Measurements from ENCODE around the gene LRCH1. TPM values are rescaled to one million over a fixed set of nuclear protein-coding genes. Genes with fewer than 3 reads are reported as not detected.
A peak's percentile ranks its signal among the peaks of the same experiment; 100 is the strongest.

Gene LRCH1
- total and polyA plus RNA-seq, 2 of the 13 experiments (the other 11 are each of a cell fraction or from before 2014, with no cell fraction given): 4.1 to 12.6 TPM

GRCh38 chr13:46571189-46571908 is 18.4 kb downstream of the LRCH1 start (continued):
- no peak for TF ChIP-seq FUBP1 (CRISPR knock-in tag; IDR thresholded peaks at IDR 0.05; ENCODE audit: borderline replicate concordance)
- TF ChIP-seq ZBTB38 (CRISPR knock-in tag; IDR thresholded peaks at IDR 0.05): peak; percentile 95
- no peak for TF ChIP-seq TCF7L2 (IDR thresholded peaks at IDR 0.05; ENCODE audit: low read depth, low read length)
- TF ChIP-seq HNF4A (CRISPR knock-in tag; IDR thresholded peaks at IDR 0.05): peak; percentile 57
- TF ChIP-seq CEBPG (CRISPR knock-in tag; IDR thresholded peaks at IDR 0.05): 0 out of 2 replicates have a peak, but pooled peaks have one; percentile 25
- TF ChIP-seq ZSCAN30 (CRISPR knock-in tag; IDR thresholded peaks at IDR 0.05): no peak
- TF ChIP-seq ZNF644 (CRISPR knock-in tag; IDR thresholded peaks at IDR 0.05; ENCODE audit: low read depth): peak; percentile 39; the same call in 1 of the 2 replicates
- no peak for TF ChIP-seq NFIB (CRISPR knock-in tag; IDR thresholded peaks at IDR 0.05; ENCODE audit: borderline replicate concordance)
- TF ChIP-seq ZNF543 (CRISPR knock-in tag; IDR thresholded peaks at IDR 0.05): no peak
- 0 out of 2 replicates have a peak, but pooled peaks have one; percentile 21 for TF ChIP-seq ATF3 (CRISPR knock-in tag; IDR thresholded peaks at IDR 0.05)
- no peak for TF ChIP-seq XBP1 (CRISPR knock-in tag; IDR thresholded peaks at IDR 0.05)
- no peak for TF ChIP-seq NR2F1 (CRISPR knock-in tag; IDR thresholded peaks at IDR 0.05)
- TF ChIP-seq ZBTB44 (CRISPR knock-in tag; IDR thresholded peaks at IDR 0.05): no peak

All from HepG2 (cell line).